HepG2 (cell line): Measurements from ENCODE around the gene TPR. TPM values are rescaled to one million over a fixed set of nuclear protein-coding genes. Genes with fewer than 3 reads are reported as not detected.

Experiments
- ATAC-seq: fragments of 200-7000 bp; cut with Tn5 transposase; 3 replicates; pipeline ENCODE4 v1.9.1; 2020; ENCODE audit warnings: mild to moderate bottlenecking, moderate library complexity
- BruUV-seq: library from RNA; stranded (reverse); fragments of 400-500 nt; replicated peaks from 2 replicates; lab custom pipeline; 2021; lab: Mats Ljungman, UMichigan
- CTCF ChIA-PET: fragments of 300-600 bp; formaldehyde crosslinking; extraction: SDS; loops from one replicate; lab custom pipeline; 2021; ENCODE audit warnings: low total read pairs, inconsistent platforms, low intra/inter-chr PET ratio; lab: Yijun Ruan, JAX
- POLR2A ChIA-PET: fragments of 350-600 bp; sonication (Branson Sonifier 250); formaldehyde crosslinking; loops from one replicate; lab custom pipeline; 2020; ENCODE audit warnings: antibody characterized with exemption, inconsistent platforms; lab: Yijun Ruan, JAX
- DNase-seq: peaks from one replicate; pipeline ENCODE4 v3.0.0-alpha.2; 2015; ENCODE audit warnings: low spot score
- FAIRE-seq: peaks from 3 replicates; lab custom pipeline; 2011; peaks lifted over from hg19 to GRCh38; lab: Jason Lieb, UNC
- H2AFZ ChIP-seq: one replicate; pipeline ENCODE4 v1.6.1; 2011; ENCODE audit warnings: low read length, inconsistent platforms
- H3K27ac ChIP-seq: fragments of 300-600 bp; 3 replicates; pipeline ENCODE4 v1.8.0; 2011; ENCODE audit warnings: mixed run types, mild to moderate bottlenecking, mixed read lengths, low read length, inconsistent platforms; ENCODE audit not compliant: insufficient read depth; ENCODE audit errors: extremely low read length
- H3K27me3 ChIP-seq, 2 experiments: fragments of 200-600 bp in 1 of 2; 2 replicates in 1 of 2; 3 replicates in 1 of 2; pipeline versions ENCODE4 v1.6.0 to v1.8.0; 2011; ENCODE audit warnings: low read length in 2 of 2, mild to moderate bottlenecking in 2 of 2, moderate library complexity in 2 of 2, inconsistent platforms in 1 of 2; ENCODE audit not compliant: insufficient read depth in 2 of 2, control insufficient read depth in 1 of 2
- H3K36me3 ChIP-seq, 2 experiments: fragments of 200-600 bp in 1 of 2; replicated peaks in 1 of 2; 2 replicates in 1 of 2; 3 replicates in 1 of 2; pipeline versions ENCODE4 v1.5.1 to v1.8.0; 2011; ENCODE audit warnings: low read length in 2 of 2, inconsistent platforms in 1 of 2; ENCODE audit not compliant: insufficient read depth in 2 of 2, control insufficient read depth in 1 of 2
- H3K4me1 ChIP-seq: 2 replicates; pipeline ENCODE4 v1.5.1; 2012; ENCODE audit warnings: low read length, inconsistent platforms; ENCODE audit not compliant: insufficient read depth
- H3K4me2 ChIP-seq: 2 replicates; pipeline ENCODE4 v1.6.0; 2011; ENCODE audit warnings: low read depth, low read length, inconsistent platforms
- H3K4me3 ChIP-seq, 3 experiments: fragments of 200-600 bp in 1 of 3; sonication (generic), shearing (Covaris generic) in 1 of 3; replicated peaks in 1 of 3; 2 replicates each; pipeline ENCODE4 v1.5.1; 2011 to 2016; ENCODE audit warnings: low read length in 3 of 3, inconsistent platforms in 2 of 3, low read depth in 2 of 3, mild to moderate bottlenecking in 2 of 3, control low read depth in 1 of 3, mixed read lengths in 1 of 3; ENCODE audit not compliant: insufficient read depth in 1 of 3
- H3K79me2 ChIP-seq: one replicate; pipeline ENCODE4 v1.6.1; 2011; ENCODE audit warnings: low read length, inconsistent platforms; ENCODE audit not compliant: insufficient read depth
- H3K9ac ChIP-seq: 2 replicates; pipeline ENCODE4 v1.6.0; 2011; ENCODE audit warnings: mild to moderate bottlenecking, low read depth, low read length, inconsistent platforms; ENCODE audit not compliant: insufficient read depth
- H3K9me3 ChIP-seq: 2 replicates; pipeline ENCODE4 v1.5.1; 2012; ENCODE audit warnings: mild to moderate bottlenecking, low read length
- H4K20me1 ChIP-seq: 2 replicates; pipeline ENCODE4 v1.6.0; 2011; ENCODE audit warnings: inconsistent platforms, mild to moderate bottlenecking, low read length, moderate library complexity; ENCODE audit not compliant: insufficient read depth
- ATF7 ChIP-seq, 2 experiments: fragments of 450-650 bp in 1 of 2; sonication (generic) in 1 of 2; formaldehyde crosslinking in 1 of 2; IDR thresholded peaks; 2 replicates each; pipeline versions ENCODE4 v1.4.0 to v1.6.1; 2016 to 2020; ENCODE audit warnings: antibody characterized with exemption in 1 of 2, mild to moderate bottlenecking in 1 of 2, missing genetic modification reagents in 1 of 2
- CBX5 ChIP-seq: sonication (generic); formaldehyde crosslinking; IDR thresholded peaks from 2 replicates; pipeline ENCODE4 v1.4.0; 2020; ENCODE audit warnings: missing genetic modification reagents, borderline replicate concordance
- DRAP1 ChIP-seq: IDR thresholded peaks from 2 replicates; pipeline ENCODE4 v1.6.1; 2016; ENCODE audit warnings: missing genetic modification reagents, missing compliant biosample characterization
- EEA1 ChIP-seq: sonication (generic); formaldehyde crosslinking; IDR thresholded peaks from 2 replicates; pipeline ENCODE4 v1.5.1; 2020; ENCODE audit warnings: mild to moderate bottlenecking, missing genetic modification reagents, borderline replicate concordance
- HOMEZ ChIP-seq: IDR thresholded peaks from 2 replicates; pipeline ENCODE4 v1.6.1; 2016; ENCODE audit warnings: low read depth
- KLF9 ChIP-seq: IDR thresholded peaks from 2 replicates; pipeline ENCODE4 v1.6.1; 2016; ENCODE audit warnings: low read depth
- MAF1 ChIP-seq: sonication (generic); formaldehyde crosslinking; IDR thresholded peaks from 2 replicates; pipeline ENCODE4 v1.5.0; 2020; ENCODE audit warnings: missing genetic modification reagents, borderline replicate concordance
- MAZ ChIP-seq, 2 experiments: sonication (generic) in 1 of 2; formaldehyde crosslinking in 1 of 2; IDR thresholded peaks; 2 replicates each; pipeline versions ENCODE4 v1.5.0 to v1.6.1; 2012 to 2020; ENCODE audit warnings: low read depth in 2 of 2, mild to moderate bottlenecking in 2 of 2, borderline replicate concordance in 1 of 2, improper control_type of control experiment in 1 of 2, low read length in 1 of 2, missing genetic modification reagents in 1 of 2, moderate library complexity in 1 of 2
- MED8 ChIP-seq: sonication (generic); formaldehyde crosslinking; IDR thresholded peaks from 2 replicates; pipeline ENCODE4 v1.8.1; 2023; ENCODE audit warnings: mild to moderate bottlenecking, missing genetic modification reagents; ENCODE audit not compliant: insufficient replicate concordance
- MEF2D ChIP-seq: sonication (generic); formaldehyde crosslinking; IDR thresholded peaks from 2 replicates; pipeline ENCODE4 v1.5.1; 2020; ENCODE audit warnings: mild to moderate bottlenecking, missing genetic modification reagents
- NFIB ChIP-seq: sonication (generic); formaldehyde crosslinking; IDR thresholded peaks from 2 replicates; pipeline ENCODE4 v1.9.0; 2021; ENCODE audit warnings: missing genetic modification reagents, mild to moderate bottlenecking, borderline replicate concordance
- NR2C2 ChIP-seq: sonication (generic); formaldehyde crosslinking; IDR thresholded peaks from 2 replicates; pipeline ENCODE4 v1.4.0; 2020; ENCODE audit warnings: missing genetic modification reagents, mild to moderate bottlenecking, moderate library complexity, borderline replicate concordance
- SALL2 ChIP-seq: sonication (generic); formaldehyde crosslinking; IDR thresholded peaks from 2 replicates; pipeline ENCODE4 v1.8.1; 2023; ENCODE audit warnings: mild to moderate bottlenecking, missing genetic modification reagents, inconsistent platforms
- ZBTB7A ChIP-seq: sonication (generic); formaldehyde crosslinking; IDR thresholded peaks from 2 replicates; pipeline ENCODE4 v1.8.0; 2022; ENCODE audit warnings: mild to moderate bottlenecking, missing genetic modification reagents
- ZNF24 ChIP-seq: fragments of 450-650 bp; IDR thresholded peaks from 2 replicates; pipeline ENCODE4 v1.6.1; 2017; ENCODE audit warnings: antibody characterized with exemption, mild to moderate bottlenecking
- ZNF282 ChIP-seq: fragments of 450-650 bp; IDR thresholded peaks from 2 replicates; pipeline ENCODE4 v1.6.1; 2018; ENCODE audit not compliant: partially characterized antibody
- ZNF326 ChIP-seq: sonication (generic); formaldehyde crosslinking; IDR thresholded peaks from 2 replicates; pipeline ENCODE4 v1.4.0; 2020; ENCODE audit warnings: missing genetic modification reagents, borderline replicate concordance
- ZNF431 ChIP-seq: sonication (generic); formaldehyde crosslinking; IDR thresholded peaks from 2 replicates; pipeline ENCODE4 v1.9.0; 2022; ENCODE audit warnings: missing genetic modification reagents, low read depth, mild to moderate bottlenecking, borderline replicate concordance
- ZNF850 ChIP-seq: sonication (generic); formaldehyde crosslinking; conservative IDR thresholded peaks from 2 replicates; pipeline ENCODE4 v1.9.0; 2021; ENCODE audit warnings: mild to moderate bottlenecking, missing genetic modification reagents
- WGBS: methylation state at CpG from one replicate; pipeline ENCODE4 v1.1.6; 2017; ENCODE audit warnings: low lambda C conversion rate; 5-methylcytosine and 5-hydroxymethylcytosine counted together
- in situ Hi-C: cut with HindIII; loops from 2 replicates; pipeline ENCODE4 v1.10.0; 2017; ENCODE audit warnings: low pct_unique_long_range_greater_than_20kb; ENCODE audit not compliant: extremely low pct_ligation_motif_present
- intact Hi-C: fragments of 100-400 bp; cut with micrococcal nuclease; formaldehyde crosslinking; loops from one replicate; pipeline ENCODE4 v1.10.0; 2022; ENCODE audit not compliant: unreplicated experiment
- polyA plus RNA-seq, 8 experiments: library from polyadenylated mRNA; depleted of rRNA in 3 of 8; stranded (reverse) in 7 of 8; unstranded in 1 of 8; fragments of >200 nt; fragmentation: Illumina TruSeq in 4 of 8; extraction: Trizol in 4 of 8; gene quantifications; 2 replicates each; pipeline versions ENCODE4 v1.2.1 to v1.2.3, GENCODE V29; 2011 to 2016; ENCODE audit warnings: low read depth in 4 of 8, missing spikeins in 1 of 8, mixed read lengths in 1 of 8; ENCODE audit not compliant: insufficient read depth in 1 of 8
- total RNA-seq, 5 experiments: library from RNA; depleted of rRNA; stranded (reverse); fragments of >200 nt; fragmentation: Illumina TruSeq; extraction: Trizol; gene quantifications; 2 replicates each; pipeline ENCODE4 v1.2.3, GENCODE V29; 2016; ENCODE audit warnings: low read depth in 1 of 5
- TF ChIP-seq, protein P1 (sequence below): IDR thresholded peaks from 2 replicates; pipeline ENCODE4 v1.6.1; 2016; ENCODE audit warnings: low read depth, borderline replicate concordance
- TF ChIP-seq, protein P2 (sequence below): sonication (generic); formaldehyde crosslinking; IDR thresholded peaks from 2 replicates; pipeline ENCODE4 v1.8.0; 2022; ENCODE audit warnings: missing genetic modification reagents, mild to moderate bottlenecking, borderline replicate concordance

TPR gene
- total and polyA plus RNA-seq, 2 of the 13 experiments (the other 11 are each of a cell fraction or from before 2014, with no cell fraction given): 78.9 to 81.7 TPM

- TF ChIP-seq HOMEZ (CRISPR knock-in tag) (no peak), MAZ (IDR thresholded peaks at IDR 0.05; ENCODE audit: borderline replicate concordance, low read depth, low read length) (no peak), MAZ (CRISPR knock-in tag; IDR thresholded peaks at IDR 0.05; ENCODE audit: low read depth) (no peak), SALL2 (CRISPR knock-in tag) (no peak)
Measured at GRCh38 chr1:186413319-186413718, 38.3 kb upstream of the TPR start (continued).

- H3K79me2 ChIP-seq: no peaks in the 10 kb centered on the region
- H3K27ac ChIP-seq: no peak overlapping the region
- no peak overlapping the region for H2AFZ ChIP-seq
- H3K4me3 ChIP-seq: no peak overlapping the region
- no peaks in the 10 kb centered on the region for H3K9me3 ChIP-seq
- intact Hi-C loops (no loop called here), in situ Hi-C loops (no loop called here)
- ChIA-PET CTCF (no interaction called here), POLR2A (no interaction called here)
- FAIRE-seq (no peak), ATAC-seq (no peak), DNase-seq (no peak)
- no peaks in the 10 kb centered on the region for H4K20me1 ChIP-seq
- no peaks in the 10 kb centered on the region for H3K27me3 ChIP-seq
- no peaks in the 10 kb centered on the region for H3K4me1 ChIP-seq
- no peak overlapping the region for H3K9ac ChIP-seq
- no TSS peak for BruUV-seq
- H3K36me3 ChIP-seq: peaks cover 2 to 39% of the 10 kb centered on the region in 2 experiments; a peak in 4 of 5 replicates
- 94% methylated on average over 3 of the region's 3 CpGs for WGBS
- no peak overlapping the region for H3K4me2 ChIP-seq
- TF ChIP-seq CBX5 (CRISPR knock-in tag) (no peak), NR2C2 (no peak), ZNF326 (CRISPR knock-in tag) (no peak), ATF7 (IDR thresholded peaks at IDR 0.05) (no peak), ATF7 (CRISPR knock-in tag; IDR thresholded peaks at IDR 0.05) (no peak), ZNF282 (no peak), DRAP1 (CRISPR knock-in tag) (no peak), KLF9 (CRISPR knock-in tag) (no peak), MED8 (CRISPR knock-in tag) (no peak), ZBTB7A (CRISPR knock-in tag) (no peak), EEA1 (CRISPR knock-in tag) (no peak), ZNF431 (no peak), ZNF24 (no peak), MAF1 (CRISPR knock-in tag) (no peak), NFIB (CRISPR knock-in tag) (no peak), ZNF850 (CRISPR knock-in tag) (no peak), MEF2D (no peak)
- TF ChIP-seq, protein P1, sequence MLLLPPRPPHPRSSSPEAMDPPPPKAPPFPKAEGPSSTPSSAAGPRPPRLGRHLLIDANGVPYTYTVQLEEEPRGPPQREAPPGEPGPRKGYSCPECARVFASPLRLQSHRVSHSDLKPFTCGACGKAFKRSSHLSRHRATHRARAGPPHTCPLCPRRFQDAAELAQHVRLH (CRISPR knock-in tag): no peak
- TF ChIP-seq, protein P2, sequence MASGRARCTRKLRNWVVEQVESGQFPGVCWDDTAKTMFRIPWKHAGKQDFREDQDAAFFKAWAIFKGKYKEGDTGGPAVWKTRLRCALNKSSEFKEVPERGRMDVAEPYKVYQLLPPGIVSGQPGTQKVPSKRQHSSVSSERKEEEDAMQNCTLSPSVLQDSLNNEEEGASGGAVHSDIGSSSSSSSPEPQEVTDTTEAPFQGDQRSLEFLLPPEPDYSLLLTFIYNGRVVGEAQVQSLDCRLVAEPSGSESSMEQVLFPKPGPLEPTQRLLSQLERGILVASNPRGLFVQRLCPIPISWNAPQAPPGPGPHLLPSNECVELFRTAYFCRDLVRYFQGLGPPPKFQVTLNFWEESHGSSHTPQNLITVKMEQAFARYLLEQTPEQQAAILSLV (CRISPR knock-in tag): no peak
Measured at GRCh38 chr1:186409091-186409490, 34.0 kb upstream of the TPR start.
